HG02678 (cell line): ENCODE results near the gene P3H3.

Source experiments
- ATAC-seq: cut with Tn5 transposase; IDR thresholded peaks from one replicate; pipeline ENCODE4 v1.9.1; 2021; ENCODE audit warnings: mild to moderate bottlenecking, moderate library complexity; ENCODE audit not compliant: unreplicated experiment

Gene P3H3

DNA sequence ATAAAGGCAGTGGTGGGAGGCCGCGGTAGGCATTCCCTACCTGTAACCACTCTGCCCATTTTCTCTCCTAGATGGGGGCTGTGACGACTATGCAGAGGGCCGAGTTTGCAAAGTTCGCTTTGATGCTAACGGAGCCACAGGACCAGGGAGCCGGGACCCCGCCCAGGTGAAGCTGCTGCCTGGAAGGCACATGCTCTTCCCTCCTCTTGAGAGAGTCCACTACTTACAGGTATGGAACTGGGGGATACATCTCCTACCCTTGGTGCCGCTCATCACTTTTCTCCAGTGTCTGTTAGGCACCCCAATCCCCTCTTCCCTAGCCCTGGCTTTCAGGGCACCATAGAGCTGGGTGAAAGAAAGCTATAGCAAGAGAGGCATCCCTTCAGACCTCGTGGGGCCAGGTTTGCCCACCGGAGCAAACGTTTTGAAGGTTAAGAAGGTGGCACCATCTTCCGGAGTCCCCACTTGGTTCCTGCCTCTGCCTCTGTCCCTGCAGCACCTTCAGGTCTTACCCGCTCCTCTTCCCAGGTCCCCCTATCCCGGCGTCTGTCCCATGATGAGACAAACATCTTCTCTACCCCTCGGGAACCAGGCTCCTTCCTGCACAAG lies 2.0 kb upstream of the P3H3 start:
- ATAC-seq = no peak

DNA sequence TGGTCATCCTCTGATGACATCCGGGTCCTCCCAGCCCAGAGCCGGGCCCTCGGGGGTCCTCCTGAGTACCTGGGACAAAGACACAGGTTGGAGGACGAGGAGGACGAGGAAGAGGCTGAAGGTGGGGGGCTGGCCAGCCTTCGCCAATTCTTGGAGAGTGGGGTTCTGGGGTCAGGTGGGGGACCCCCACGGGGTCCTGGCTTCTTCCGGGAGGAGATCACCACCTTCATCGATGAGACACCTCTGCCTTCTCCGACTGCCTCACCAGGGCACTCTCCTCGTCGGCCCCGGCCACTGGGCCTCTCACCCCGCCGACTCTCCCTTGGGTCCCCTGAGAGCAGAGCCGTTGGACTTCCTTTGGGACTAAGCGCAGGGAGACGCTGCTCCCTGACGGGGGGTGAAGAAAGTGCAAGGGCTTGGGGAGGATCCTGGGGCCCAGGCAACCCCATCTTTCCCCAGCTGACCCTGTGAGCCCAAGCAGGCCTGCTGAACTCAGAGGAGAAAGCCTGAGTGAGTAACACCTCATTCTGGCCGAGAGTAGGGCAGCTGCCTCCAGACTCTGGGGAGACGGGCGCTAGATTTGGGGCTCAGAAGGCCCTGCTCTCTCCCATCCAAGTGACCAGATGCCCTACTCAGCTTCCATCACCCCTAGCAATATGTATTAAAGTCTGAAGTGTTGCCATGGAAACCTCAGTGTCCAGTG lies 1.3 kb upstream of the P3H3 start:
- no peak for ATAC-seq

DNA sequence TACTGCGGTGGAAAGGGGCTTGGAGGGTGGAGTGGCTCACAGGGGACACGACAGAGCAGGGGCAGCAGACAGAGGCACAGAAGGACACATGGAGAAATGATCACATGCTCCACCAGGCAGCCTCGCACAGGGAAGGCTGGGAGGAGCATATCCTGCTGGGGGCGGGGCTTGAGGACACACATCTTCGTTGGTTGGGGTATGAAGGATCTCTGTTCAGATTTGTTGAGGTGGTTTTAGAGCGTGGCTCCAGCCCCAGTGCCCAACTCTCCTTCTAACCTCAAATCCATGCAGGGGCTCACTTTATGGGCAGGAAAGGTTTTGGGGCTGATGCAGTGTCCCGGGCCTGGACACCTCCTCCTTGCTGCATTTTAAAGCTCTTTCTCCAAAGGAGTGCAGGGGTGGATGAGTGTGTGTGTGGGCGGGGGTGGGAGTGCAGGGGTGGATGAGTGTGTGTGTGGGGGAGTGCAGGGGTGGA lies 733 bp upstream of the P3H3 start:
- ATAC-seq = no peak

DNA sequence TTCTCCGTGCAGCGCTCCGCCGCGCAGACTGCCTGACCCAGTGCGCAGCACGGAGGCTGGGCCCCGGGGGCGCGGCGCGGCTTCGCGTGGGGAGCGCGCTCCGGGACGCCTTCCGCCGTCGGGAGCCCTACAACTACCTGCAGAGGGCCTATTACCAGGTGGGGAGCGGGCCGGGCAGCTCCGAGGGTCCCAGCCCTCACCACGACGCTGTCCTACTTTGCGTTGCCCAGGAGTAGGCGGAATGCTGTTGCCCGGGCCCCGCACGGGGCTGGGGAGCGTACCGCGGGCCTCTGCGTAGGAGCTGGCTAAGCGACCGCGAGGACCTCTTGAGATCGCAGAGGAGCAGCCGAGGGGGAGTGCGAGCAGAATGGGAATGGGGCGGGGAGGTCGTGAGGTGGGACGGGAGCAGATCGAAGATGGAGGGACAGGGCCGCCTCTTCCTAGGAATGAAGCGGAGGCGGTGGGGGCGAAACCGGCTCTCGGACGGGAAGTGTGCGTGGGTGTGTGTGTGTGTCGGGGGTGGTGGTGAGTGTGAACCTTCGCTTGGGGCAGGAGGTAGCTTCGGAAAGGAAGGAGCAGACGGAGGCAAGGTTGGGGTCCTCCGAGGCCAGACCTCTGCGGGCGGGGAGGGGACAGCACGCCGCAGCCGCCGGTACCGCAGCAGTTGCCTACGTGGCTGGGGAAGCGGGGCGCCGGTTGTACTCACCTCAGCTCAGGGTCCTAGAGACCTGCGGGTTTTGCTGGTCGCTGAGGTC lies 751 bp downstream of the P3H3 start:
- no peak for ATAC-seq

DNA sequence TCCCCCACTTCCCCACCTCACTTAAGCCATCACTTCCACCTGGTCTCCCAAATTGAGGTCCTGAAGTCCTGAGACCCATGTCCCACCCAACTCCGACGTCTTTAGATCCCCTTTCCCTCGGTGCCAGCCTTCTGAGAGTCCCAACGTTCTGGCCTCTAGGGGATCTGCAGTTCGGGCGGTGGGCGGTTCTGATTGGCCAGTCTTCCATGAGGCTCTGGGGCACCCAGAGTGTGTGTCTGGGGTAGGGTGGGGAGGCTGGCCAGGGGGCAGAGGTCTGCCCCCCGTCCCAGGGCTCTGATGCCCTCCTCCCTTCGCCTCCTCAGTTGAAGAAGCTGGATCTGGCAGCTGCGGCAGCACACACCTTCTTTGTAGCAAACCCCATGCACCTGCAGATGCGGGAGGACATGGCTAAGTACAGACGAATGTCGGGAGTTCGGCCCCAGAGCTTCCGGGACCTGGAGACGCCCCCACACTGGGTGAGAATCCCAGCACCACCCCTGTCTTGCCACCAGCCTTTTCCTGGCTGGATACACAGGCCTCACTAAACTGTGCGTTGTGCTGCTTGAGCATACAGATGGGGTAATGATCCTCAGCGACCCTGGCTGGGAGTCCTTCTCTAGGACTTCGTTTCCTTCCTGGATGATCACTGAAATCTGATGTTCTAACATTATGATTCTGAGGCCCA lies 1.5 kb downstream of the P3H3 start:
- ATAC-seq = no peak

DNA sequence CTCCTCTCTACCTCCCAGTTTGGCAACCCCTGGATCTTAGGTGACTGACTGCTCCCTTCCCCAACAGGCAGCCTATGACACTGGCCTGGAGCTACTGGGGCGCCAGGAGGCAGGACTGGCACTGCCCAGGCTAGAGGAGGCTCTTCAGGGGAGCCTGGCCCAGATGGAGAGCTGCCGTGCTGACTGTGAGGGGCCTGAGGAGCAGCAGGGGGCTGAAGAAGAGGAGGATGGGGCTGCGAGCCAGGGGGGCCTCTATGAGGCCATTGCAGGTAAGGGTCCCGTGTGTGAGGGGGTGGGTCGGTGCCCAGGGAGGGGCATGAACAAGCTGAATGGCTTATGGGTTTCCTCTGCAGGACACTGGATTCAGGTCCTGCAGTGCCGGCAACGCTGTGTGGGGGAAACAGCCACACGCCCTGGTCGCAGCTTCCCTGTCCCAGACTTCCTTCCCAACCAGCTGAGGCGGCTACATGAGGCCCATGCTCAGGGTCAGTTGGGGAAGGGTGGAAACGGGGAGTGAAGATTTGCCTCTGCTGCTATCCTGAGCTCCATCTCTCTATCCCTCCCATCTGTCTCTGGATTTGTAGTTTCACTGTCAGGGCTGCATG lies 2.2 kb downstream of the P3H3 start:
- no peak for ATAC-seq

DNA sequence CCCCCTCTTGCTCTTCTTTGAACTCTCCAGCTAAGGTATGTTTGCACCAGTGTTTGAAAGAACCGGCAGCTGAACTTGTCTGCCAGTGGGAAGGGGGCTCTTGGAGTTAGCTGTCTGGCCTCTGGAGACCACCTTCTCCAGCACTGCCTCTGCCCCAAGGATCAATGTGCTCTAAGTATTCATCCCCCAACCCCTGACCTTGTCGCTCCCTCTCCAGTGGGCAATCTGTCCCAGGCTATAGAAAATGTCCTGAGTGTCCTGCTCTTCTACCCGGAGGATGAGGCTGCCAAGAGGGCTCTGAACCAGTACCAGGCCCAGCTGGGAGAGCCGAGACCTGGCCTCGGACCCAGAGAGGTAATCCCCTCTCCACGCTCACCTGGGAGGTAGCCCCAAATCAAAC lies 2.8 kb downstream of the P3H3 start:
- ATAC-seq = no peak

DNA sequence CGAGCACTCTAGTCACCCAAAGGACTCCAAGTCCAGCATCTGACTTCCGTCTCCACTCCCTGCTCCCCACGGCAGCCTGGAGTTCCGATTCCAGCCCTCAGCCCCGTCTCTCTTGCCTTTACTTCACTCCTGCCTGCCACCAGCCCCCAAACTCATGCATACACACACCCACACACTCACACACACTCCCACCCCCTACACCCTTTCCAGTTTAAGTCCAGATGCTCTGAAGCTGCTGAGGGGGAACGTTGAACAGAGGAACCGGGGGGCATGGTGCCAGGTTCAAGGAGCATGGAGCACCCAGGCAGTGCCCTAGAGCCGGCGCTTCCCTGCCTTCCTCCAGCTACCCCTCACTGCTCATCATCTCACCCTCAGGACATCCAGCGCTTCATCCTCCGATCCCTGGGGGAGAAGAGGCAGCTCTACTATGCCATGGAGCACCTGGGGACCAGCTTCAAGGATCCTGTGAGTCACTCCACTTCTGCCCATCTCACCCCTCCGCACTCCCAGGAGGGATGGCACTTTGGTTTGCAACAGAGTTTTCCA lies 3.3 kb downstream of the P3H3 start:
- ATAC-seq = no peak

DNA sequence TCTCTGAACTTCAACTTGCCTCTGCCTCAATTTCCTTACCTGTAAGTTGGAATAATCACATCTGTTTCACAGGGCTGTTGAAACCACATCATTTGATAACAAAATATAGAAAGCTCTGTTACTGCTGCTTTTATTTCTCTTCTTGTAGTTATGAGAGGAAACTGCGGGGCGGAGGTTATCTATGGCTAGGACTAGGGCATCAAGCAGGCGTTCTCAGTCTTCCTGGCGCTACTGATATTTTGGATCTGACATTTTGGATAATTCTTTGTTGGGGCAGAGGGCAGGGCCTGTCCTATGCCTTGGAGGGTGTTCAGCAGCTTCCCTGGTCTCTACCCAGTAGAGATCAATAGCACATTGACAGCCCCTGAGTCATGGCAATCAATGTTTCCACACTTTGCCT lies 3.9 kb downstream of the P3H3 start:
- no peak for ATAC-seq

DNA sequence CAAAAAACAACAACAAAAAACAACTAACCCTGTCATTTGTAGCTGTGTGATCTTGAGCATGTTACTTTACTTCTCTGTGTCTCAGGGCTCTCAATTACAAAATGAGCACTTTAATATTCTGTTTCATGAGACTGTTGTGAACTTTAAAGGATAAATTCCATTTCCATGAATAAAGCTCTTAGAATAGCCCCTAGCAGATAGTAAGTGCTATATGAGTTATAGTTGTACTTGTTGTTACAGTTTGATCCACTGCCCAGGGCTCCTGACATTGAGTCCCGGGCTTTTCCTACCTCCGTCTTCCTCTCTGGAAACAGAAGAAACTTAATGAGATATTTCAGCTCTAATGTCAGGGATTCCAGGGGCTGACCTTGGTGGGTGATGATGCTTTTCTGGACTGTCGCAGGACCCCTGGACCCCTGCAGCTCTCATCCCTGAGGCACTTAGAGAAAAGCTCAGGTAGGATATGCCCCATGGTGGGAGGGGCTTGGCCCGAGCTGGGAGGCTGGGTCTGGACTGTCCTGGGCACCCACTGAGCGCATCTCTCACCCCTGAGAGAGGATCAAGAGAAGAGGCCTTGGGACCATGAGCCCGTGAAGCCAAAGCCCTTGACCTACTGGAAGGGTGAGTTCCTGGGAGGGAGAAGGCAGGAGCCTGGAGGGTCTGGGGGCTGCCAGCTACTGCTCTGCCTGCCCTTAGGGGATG lies 5.1 kb downstream of the P3H3 start:
- no peak for ATAC-seq

DNA sequence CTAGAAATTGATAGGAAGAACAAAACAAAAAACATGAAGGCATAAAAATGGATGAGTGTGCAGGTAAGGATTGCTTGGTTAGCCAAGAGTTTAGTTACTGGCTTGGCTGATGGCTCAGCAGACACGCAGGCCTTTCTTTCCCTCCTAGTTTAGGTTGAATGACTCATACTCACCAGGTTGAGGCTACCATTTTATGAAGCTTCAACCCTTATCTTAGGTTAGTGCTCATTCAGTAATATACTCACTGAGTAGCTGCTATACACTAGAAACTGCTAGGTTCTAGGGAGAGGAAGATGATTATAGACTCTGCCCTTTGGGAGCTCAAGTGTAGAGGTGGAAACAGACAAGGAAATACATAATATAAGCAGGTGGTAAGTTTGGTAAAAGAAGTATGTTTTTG lies 6.0 kb downstream of the P3H3 start:
- ATAC-seq = no peak

DNA sequence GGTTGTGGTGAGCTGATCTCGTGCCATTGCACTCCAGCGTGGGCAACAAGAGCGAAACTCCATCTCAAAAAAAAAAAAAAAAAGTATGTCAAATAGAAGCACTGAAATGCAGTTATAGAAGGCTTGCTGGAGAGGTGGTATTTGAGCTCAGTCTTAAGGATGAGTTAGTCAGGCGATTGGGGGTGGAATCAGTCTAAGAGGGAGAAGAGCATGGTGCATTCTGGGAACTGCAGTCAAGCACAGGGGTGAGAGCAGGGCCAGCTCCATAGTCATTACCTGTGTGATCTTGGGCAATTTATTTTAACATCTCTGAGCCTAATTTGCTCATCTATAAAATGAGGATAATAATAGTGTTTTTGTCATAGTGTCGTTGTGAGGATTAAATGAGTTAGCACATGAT lies 6.7 kb downstream of the P3H3 start:
- no peak for ATAC-seq

DNA sequence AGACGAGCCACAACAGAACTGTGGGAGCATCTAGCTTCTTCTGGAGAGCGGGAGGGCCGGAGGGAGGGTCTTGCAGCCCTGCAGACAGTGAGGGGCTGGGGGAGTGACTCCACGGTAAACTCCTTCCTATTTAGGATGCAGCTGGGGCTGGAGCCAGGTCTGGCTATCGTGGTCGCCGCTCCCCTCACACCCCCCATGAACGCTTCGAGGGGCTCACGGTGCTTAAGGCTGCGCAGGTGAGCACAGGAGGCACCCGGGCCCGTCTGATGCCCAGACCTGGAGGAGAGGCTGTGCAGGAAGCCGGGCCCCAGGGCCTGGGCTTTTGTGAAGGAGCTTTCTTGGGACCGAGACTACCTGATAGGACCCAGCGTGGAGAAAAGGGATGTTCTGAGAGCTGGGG lies 8.6 kb downstream of the P3H3 start:
- ATAC-seq = no peak

DNA sequence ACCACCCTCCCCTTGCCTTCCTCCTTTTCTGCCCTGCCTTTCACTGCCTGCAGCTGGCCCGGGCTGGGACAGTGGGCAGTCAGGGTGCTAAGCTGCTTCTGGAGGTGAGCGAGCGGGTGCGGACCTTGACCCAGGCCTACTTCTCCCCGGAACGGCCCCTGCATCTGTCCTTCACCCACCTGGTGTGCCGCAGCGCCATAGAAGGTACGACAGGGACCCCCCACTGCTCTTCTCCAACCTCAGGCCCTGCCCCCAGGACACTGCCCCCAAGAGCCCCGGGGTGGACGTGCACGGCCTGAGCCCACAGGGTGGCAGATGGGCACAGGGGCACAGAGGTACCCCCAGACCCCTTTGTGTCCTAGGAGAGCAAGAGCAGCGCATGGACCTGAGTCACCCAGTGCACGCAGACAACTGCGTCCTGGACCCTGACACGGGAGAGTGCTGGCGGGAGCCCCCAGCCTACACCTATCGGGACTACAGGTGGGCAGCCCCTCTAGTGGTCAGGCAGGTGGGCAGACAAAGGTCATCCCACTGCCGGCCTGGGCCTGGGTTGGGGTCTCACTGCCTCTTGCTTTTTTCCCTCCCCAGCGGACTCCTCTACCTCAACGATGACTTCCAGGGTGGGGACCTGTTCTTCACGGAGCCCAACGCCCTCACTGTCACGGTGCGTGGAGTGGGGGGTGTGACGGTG lies 9.3 kb downstream of the P3H3 start:
- no peak for ATAC-seq

DNA sequence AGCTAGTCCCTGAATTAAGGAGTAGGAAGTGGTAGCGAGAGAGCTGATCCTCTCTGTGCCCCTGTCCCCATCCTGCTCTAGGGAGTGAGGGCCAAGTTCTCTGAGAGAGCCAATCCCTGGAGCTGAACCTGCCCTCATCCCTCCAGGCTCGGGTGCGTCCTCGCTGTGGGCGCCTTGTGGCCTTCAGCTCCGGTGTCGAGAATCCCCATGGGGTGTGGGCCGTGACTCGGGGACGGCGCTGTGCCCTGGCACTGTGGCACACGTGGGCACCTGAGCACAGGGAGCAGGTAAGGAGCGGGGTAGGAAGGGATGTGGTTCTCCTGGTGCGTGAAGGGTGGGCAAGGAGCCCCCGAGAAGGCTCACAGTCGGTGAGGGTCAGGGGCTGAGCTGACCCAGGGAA lies 10.6 kb downstream of the P3H3 start:
- no peak for ATAC-seq

DNA sequence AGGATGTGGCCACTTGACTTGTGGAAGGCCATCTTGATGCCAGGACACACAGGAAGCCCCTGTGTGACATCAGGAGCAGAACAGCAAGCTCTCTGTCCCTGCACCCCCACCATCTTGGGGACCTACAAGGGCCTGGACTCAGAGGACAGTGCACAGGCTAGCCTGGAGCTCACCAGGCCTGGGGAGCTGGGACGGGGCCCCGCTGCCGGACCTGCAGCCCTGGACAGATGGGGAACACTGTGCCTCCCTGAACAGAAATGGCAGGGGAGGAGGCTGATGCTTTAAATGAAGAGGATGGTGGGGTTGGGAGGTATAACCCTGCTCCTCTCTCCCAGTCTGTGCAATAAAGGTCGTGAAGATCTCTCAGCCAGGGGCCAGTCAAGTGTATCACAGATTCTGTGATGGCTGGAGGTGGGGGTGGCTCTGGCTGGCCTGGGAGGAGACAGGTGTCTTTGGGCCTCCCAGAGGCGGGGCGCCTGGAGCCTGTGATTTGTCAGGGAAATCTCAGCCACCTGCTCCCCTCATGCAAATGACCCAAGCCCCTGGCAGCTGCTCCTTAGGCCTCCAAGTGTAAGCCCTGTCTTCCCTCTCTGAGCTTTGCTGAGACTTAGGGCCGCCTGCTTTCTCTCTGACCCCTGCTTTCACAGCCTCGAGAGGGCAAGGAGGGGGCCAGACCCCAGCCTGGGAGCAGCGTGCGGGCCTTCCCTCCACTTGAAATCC lies 11.4 kb downstream of the P3H3 start:
- ATAC-seq = peak; percentile 92

DNA sequence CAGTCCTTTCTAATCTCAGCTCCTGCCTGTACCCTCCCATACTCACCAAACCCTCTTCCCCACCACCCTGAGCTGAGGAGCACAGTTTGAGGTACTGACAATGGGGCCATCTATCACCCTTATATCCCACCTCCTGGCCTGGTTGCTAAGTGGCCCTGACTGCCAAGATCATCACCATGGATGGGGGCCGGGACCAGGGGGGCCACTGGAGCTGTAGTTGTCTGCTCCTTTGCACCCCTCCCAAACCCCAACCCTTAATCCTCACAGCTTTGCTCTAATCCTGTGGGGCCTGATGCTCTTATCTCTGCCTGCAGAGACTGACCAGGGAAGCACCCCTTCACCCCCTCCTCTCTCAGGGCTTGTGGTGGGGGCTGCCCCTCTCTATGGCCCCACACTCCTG lies 12.1 kb downstream of the P3H3 start:
- no peak for ATAC-seq

DNA sequence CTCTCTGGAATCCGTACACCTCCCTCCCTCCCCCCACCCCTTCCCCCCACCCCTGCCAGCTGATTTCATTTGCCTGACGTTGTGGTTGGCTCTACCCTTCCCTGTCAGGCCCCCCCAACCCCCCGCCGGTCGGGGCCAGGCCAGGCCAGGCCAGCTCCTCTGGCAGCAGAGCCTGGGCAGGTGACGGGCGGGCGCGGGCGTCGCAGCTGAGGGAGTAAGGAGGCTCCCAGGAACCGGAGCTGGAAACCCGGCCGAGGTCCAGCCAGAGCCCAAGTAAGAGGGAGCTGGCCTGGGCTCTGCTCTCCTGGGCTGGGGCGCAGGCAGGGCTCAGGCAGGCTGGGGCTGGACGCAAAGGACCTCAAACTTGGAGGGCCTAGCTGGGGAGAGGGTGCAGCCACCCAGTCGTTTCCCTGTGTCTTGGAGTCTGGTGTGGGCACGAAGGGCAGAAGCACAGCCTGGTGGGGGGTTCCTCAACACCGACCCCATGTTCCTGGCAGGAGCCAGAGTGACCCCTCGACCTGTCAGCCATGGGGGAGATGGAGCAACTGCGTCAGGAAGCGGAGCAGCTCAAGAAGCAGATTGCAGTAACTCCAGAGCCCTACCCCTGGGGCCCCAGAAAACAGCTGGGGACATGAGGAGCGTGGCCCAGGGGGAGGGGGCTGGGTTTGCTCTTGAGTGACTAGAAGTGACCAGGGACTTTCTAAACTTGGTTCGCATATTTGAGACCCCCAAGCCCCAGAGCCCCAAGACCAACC lies 12.7 kb downstream of the P3H3 start, which contains the start of gene GNB3:
Gene GNB3, plus strand, starts transcription at position 165 of the 755 bp plus-strand sequence. Its CDS starts 363 bp downstream, at position 528.
- no peak for ATAC-seq
